GM19099 (cell line): ENCODE measurements around the gene PANK4.

Source experiments
- POLR2A ChIP-seq: IDR thresholded peaks from 3 replicates; pipeline ENCODE4 v1.6.1; 2011; ENCODE audit warnings: low read depth; ENCODE audit not compliant: insufficient read length; ENCODE audit errors: extremely low read depth

PANK4 gene

DNA sequence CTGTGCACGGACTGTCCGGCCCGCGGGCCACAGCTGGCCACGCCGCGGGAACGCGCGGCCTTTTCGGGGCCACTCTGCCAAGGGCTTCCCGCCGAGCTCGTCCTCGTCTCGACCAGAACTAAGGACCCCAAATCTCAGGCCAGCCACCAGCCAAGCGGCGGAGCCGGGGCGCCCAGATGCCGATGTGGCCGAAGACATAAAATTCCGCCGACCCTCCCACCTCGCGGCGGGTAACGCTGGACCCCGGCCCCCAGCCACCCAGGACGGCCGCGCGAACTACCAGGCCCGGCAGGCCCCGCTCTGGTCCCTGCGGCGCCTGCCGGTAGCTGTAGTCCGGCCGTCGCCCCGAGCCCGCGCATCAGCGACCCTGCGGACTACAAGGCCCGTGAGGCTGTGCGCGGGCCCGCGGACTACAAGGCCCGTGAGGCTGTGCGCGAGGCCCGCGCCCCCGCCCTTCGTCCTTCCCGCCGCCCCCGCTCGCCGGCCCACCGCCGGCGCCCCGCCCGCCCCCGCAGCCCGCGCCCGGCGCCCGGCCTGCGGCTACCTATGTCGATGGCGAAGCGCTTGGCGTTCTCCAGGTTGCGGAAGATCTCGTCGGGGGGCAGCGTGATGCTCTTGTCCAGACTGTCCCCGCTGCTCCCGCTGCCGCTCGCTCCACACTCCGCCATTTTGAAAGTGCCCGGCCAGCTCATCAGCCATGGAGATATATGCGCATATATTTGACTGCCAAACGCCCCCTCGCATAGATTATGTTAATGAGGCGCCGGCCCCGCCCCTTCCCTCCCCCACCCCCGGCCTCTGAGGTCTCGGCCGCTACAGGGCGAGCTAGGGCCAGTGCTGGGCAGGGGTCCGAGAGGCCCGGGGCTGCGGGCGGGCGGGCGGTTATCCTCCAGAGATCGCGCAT lies at the start of gene PANK4:
PANK4 (minus strand) TSS at position 677 of the 904 bp plus-strand sequence; CDS start at position 668, 9 bp downstream.
- TF ChIP-seq POLR2A: peak; percentile 86

DNA sequence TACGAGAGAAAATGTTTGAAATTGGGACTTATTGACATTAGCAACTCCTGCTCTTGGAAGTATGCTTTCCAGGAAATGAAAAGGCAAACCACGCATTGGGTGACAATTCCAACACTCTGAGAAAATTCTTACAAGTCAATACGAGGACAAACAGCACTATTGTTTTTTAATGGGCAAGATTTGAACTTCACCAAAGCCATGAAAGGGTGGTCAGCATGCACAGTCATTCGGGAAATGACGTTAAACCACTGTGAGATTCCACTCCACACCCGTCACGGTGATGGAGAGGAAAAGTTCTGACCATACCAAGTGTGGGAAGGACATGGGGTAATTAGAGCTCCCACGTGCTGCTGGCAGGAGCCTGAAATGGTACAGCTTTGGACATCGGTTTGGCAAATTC lies 48.0 kb upstream of the PANK4 start:
- no peak for TF ChIP-seq POLR2A

DNA sequence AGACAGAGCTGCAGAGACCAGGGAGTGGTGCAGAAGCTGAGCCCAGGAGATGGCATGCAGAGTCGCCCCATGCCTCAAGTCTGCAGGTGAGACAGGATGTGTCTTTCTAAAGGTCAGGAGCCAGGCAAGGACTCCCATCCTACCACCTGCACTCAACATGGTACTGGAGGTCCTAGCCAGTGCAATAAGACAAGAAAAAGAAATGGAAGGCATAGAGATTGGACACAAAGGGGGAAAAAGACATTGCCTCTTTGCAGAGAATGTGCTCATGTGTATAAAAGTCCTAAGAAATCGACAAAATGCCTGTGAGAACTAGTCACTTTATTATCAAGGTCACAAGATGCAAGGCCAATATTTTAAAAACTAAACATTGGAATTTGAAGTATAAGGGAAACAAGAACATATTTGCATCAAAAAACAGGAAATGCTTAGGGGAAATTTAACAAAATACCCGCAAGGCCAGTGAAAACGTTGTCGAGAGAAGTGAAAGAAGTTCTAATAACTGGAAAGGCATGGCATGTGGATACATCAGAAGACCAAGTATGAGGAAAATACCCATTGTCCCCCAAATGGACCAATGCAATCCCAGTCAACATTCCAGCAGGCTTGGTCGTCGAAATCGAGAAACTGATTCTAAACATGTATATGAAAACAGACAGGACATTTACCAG lies 47.0 kb upstream of the PANK4 start:
- no peak for TF ChIP-seq POLR2A

DNA sequence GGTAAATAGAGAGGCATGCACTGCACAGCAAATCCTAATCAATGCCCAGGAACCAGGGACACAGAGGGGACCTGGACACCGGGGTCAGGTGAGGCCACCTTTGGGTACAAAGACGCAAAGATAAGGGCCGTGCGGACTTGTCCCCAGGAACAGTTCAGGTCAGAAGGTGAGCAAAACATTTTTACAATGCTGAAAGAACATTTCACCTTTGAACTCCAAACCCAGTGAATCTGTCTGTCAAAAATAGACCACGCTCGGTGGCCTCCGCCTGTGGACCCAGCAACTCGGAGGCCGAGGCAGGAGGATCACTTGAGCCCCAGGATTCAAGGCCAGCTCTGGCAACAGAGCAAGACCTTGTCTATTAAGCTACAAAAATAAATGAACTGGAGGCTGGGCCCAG lies 45.0 kb upstream of the PANK4 start:
- no peak for TF ChIP-seq POLR2A

DNA sequence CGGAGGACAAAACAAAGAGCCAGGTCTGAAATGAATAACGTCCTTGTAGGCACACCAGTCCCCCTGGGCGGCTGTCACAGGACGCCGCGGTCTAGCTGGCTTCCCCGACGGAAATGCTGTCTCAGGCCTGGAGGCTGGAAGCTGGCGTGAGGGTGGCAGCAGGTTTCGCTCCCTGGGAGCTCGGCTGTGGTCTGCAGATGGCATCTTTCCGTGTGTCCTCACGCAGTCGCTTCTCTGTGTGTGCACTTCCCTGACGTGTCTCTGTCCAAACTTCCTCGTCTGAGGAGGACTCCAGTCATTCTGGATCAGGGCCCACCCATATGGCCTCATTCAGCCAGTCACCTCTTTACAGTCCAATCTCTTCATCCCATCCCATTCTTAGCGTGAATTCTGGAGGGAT lies 43.9 kb upstream of the PANK4 start:
- no peak for TF ChIP-seq POLR2A

DNA sequence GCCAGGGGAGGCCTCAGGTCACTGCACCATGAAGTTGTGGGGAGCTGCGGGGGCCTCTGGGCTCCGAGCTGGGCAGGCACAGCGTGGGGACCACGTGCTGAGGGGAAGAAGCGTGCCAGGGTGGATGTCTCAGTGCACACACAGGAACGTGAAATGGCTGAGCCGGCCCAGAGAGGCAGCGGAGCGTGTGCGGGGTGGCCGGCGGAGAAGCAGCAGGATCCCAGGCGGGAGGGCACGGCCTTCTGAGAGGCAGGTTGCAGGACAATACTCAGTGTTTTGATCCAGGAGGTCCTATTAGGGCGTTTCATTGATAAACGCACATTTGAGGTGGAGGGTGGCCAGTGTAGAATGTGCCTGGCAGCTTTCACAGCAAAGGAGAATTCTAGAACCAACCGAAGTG lies 42.7 kb upstream of the PANK4 start:
- TF ChIP-seq POLR2A: no peak

DNA sequence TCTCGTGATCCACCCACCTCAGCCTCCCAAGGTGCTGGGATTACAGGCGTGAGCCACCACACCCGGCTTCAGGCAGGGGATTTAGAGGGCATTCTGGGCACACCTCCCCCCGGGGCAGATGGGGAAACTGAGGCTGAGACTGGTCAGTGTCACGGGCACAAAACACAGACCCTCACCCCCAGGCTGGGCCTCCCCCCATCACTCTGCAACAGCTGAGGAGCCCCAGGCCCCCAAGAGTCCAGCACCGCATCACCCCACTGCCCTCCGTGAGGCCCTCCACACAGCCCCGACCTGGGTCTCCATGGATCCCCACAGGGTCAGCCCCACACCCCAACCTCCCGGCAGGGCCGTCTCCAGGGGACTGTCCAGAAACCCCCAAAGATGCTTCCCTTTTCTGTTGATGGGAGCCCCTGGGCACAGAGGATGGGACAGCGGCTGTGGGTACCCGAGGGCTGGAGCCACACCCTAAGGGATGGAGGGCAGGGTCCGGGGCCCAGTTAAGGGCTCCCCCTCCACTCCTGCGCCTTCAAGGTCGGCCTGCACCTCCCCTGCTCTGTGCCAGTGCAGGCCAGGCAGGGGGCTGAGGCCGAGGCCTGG lies 40.8 kb upstream of the PANK4 start:
- no peak for TF ChIP-seq POLR2A

DNA sequence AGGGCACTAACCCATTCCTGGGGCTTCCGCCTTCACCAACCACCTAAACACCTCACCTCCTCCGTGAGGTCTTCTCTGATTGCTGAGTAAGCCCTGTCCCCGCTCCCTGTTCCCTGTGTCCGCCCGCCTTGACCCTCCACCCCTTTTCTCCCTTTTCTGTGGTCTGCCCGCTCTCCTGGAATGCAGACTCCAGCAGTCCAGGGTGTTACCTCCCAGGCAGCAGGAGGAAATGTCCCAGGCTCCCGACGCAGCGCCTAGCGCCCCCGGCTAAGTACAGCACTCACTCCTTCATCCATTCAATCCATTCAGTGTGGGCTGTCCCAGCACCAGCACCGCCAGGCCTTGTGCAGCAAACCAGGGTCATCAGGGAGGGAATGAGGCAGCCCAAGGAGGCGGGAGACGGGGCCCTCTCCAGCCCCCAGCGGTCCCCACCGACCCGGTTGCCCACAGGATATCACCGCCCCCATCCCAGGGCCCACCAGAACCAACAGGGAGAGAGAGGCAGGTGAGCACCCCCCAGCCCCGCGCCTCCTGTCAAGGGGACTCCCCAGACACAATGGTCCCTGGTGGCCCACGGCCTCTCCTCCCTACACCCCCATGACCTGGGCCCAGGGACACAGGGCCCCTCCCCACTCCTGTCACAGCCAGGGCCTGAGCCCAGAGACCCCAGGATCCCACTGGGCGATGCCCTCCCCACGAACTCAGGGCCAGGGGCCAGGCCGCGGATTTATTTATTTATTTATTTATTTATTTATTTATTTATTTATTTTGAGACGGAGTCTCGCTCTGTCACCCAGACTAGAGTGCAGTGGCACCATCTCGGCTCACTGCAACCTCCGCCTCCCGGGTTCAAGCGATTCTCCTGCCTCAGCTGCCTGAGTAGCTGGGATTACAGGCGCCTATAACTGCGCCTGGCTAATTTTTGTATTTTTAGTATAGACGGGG lies 40.0 kb upstream of the PANK4 start:
- no peak for TF ChIP-seq POLR2A

DNA sequence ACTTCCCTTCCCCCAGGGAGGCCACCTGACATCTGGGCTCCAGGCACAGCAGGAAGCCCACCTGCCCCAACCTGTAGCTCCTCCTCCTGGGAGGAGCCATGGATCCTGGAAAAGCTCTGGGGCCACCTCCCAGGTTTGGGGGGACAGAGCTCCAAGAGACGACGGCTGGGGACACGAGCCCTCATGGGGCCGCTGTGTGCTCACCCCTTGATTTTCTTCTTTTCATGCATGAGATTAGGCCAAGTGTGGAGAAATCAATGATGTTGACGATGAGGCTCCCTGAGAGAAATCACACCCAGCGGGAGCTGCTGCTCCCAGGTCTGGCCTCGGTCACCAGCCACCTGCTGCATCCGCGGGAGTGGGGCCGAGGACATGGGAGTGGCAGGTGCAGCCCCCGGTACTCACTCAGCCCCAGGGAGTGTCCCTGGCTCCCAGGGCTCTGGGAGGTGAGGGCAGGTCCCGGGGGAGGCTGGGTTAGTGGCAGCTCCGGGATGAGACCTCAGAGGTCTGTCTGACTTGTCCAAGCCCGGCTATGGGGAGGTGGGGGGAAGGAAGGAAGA lies 38.5 kb upstream of the PANK4 start:
- TF ChIP-seq POLR2A: no peak

DNA sequence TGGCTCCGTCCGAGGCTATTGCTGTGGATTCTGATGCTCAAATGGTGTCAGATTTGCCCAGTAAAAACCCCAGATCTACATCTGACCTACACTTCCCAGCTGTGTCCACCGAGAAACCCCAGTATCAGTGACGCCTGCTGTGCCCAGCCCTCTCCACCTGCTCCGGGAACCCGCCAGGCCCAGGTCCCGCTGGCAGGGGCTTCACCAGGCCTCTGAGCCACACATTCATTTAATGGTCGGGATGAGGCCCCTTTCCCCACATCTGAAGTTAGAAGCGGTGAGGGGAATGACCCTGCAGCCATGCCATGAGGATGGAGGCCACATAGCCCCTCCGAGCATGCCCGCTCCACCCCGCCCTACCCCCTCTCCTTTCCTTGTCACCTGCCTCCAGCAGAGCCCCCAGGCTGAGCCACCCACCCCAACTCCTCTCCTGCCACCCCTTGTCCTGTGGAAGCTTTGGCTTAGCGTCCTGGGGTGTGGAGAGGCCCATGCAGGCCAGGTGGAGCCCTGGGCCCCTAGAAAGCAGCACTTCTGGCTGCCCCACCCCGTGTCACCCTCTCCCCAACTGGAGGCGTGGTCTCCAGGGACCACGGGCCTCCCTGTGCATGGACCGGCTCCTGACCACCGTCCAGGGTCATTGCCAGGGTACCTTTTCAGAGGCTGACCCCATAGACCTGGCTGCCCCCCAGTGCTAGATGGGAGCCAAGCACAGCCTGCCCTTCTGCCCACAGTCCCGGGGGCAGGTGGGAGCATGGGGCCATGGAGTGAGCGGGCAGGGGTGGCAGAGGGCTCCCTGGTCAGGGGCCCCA lies 37.8 kb upstream of the PANK4 start:
- no peak for TF ChIP-seq POLR2A

DNA sequence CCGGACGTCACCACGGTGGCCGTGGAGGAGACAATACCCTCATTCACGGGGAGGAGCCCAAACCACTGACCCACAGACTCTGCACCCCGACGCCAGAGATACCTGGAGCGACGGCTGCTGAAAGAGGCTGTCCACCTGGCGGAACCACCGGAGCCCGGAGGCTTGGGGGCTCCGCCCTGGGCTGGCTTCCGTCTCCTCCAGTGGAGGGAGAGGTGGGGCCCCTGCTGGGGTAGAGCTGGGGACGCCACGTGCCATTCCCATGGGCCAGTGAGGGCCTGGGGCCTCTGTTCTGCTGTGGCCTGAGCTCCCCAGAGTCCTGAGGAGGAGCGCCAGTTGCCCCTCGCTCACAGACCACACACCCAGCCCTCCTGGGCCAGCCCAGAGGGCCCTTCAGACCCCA lies 36.8 kb upstream of the PANK4 start:
- no peak for TF ChIP-seq POLR2A

DNA sequence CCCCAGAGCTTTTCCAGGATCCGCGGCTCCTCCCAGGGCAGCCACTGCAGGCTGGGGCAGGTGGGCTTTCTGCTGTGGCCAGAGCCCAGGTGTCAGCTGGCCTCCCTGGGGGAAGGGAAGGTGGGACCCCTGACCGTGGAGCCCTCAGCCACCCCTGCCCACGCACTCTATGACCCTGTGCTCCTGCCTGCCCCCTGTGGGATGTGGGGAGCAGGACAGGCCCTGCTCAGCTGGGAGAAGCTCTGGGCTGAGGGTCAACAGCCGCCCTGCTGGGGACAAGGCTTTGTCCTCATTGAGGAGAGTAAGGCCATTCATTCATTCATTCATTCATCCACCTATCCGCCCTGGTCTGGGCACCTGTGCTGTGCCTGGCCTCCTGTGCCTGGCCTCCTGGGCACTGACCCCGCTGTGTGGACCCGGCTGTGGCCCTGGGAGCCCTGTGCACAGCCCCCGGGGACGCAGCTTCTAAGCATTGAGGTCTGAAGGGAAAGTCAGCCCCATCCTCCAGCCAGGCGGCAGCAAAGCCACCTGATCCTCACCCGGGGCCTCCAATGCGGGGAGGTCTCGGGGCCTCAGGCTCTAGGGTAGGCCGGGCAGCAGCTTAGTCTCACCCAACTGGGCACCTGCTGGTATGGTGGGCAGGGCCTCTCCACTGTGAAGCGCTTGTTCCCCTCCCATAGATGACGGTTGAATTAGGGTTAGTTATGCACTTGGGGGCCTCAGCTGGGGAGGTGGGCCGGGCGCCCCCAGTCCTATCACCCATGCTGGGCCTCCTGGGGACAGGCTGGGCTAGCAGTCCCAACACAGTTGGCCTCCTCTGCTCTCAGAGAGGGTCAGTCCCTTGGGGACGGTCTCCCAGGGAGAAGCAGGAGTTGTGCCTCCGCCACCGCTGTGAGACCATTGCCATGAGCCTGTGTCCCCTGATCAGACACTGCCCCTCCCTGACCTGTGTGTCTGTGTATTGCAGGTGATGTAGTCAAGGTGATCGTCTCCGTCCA lies 35.8 kb upstream of the PANK4 start:
- TF ChIP-seq POLR2A: no peak
